AG10803 (cell line): Measurements from ENCODE around the gene LPP.

Experiments used
- DNase-seq: peaks from one replicate; pipeline ENCODE4 v3.0.0; 2010; ENCODE audit warnings: low read depth
- H3K4me3 ChIP-seq: 2 replicates; pipeline ENCODE4 v1.5.1; 2011; ENCODE audit warnings: mild to moderate bottlenecking, low read length, control low read depth
- TF ChIP-seq, protein P1 (sequence below): conservative IDR thresholded peaks from 2 replicates; pipeline ENCODE4 v1.5.1; 2011; ENCODE audit warnings: mild to moderate bottlenecking, low read length, control low read depth, inconsistent platforms

LPP gene

DNA sequence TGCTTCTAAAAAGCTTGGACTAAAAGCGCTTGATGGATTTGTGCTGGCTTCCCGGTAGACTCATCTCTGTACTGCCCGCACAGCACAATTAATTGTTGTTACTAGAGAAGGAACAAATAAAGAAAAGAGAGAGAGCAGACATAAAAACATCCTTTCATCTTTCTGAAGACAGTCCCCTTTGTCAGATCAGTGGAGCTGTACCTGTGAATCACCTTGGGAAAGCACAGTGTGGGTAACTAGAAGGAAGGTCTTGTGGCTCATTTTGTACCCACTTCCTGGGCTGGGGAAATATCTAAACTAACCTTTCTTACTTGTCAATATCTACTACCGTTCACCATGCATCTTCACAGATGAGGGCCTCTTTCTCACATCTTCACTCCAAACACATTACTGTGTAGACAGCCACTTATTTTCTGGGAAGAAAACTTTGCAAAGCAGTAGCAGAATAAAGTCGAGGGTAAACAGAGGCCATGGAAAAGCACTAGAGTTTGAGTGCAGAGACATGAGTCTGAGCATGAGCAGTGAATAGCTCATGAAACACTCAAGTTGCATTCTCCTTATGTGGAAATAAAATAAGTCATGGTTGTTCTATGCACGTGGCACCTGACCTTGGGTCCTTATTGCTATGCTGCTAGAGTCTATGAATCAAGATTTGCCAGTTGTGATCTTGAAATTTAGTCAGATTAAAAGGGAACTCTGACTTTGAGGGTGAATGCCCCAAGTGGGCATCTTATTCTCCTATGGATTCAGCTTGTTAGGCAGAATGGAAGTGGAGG lies 169.3 kb downstream of the LPP start:
- TF ChIP-seq, protein P1, sequence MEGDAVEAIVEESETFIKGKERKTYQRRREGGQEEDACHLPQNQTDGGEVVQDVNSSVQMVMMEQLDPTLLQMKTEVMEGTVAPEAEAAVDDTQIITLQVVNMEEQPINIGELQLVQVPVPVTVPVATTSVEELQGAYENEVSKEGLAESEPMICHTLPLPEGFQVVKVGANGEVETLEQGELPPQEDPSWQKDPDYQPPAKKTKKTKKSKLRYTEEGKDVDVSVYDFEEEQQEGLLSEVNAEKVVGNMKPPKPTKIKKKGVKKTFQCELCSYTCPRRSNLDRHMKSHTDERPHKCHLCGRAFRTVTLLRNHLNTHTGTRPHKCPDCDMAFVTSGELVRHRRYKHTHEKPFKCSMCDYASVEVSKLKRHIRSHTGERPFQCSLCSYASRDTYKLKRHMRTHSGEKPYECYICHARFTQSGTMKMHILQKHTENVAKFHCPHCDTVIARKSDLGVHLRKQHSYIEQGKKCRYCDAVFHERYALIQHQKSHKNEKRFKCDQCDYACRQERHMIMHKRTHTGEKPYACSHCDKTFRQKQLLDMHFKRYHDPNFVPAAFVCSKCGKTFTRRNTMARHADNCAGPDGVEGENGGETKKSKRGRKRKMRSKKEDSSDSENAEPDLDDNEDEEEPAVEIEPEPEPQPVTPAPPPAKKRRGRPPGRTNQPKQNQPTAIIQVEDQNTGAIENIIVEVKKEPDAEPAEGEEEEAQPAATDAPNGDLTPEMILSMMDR = no peak
- H3K4me3 ChIP-seq = no peak overlapping the region
- no peak for DNase-seq

DNA sequence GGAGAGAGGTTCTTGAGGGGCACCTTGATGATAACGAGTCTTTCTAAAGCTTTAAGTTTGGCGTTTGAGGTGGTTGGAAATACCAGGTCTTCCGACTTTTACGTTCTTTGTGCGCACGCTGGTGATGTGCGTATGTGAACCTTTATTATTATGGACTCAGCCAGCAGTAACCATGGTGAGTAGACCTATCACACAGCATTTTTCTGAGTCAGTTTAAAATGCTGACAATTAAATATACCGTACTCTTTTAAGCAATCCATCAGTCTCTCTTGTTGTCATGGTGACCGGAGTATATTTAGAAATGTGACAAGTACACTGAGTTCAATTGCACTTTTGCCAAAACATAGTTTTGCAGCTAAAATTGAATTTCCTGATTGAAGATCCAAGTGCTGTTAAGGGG lies 172.2 kb downstream of the LPP start:
- no peak overlapping the region for H3K4me3 ChIP-seq
- DNase-seq = no peak
- TF ChIP-seq, protein P1 = no peak

DNA sequence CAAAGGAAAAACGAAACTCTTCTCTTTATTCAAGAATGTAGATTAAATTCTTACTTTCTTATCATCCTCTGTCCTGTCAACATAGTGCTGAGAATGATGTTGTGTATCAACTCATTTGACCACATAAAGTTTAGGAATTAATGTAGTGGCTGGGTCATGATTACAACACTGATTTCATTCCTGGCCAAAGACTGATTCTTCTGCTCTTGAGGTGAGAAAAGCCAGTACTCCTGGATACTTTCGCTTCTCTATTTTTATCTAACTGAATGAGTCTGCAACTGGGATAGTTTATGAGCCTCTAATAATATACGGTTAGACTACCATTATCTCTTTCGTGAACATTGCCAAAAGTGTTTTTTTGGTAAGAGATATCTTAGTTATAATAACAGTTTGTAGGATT lies 173.0 kb downstream of the LPP start:
- no peak for DNase-seq
- TF ChIP-seq, protein P1 = no peak
- no peak overlapping the region for H3K4me3 ChIP-seq

DNA sequence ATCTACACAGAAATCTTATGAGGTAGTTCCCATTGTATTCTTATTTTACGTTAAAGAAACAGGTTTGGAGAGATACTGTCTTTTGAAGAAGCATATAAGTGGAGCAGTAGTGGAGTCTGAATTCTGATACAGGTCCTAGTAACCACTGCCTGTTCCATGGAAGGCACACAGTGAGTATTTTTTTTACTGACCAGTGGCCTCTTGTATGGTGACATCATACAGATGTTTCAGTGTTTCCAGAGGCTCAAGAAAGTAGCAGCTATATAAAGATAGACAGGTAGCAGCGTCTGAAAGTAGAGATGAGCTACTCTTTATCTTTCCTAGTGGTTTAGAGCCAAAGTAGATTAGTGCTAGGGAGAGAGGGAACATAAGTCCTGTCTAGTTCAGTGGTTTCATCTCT lies 173.5 kb downstream of the LPP start:
- no peak overlapping the region for H3K4me3 ChIP-seq
- TF ChIP-seq, protein P1 = no peak
- DNase-seq = no peak

DNA sequence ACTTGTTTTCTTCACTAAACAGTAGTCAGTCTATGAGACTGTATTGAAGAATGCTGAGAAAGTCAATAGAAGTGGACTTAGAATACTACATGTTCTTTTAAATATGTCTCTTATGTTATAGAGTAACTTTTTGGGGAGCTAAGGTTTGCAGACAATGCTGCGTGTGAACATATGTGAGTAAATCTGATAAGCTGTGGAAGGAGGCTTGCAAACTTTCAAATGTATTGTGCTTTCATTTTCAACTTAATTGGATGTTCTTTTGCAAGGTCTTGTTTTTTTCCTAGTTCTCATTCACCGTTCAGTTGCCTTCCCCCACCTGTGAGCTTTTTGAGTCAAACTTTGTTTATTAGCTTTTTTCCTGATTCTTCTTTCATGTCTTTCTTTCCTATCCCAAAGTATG lies 176.2 kb downstream of the LPP start:
- H3K4me3 ChIP-seq = no peak overlapping the region
- no peak for DNase-seq
- TF ChIP-seq, protein P1 = no peak

- TF ChIP-seq, protein P1 = no peak
- DNase-seq = no peak
- H3K4me3 ChIP-seq = no peak overlapping the region
Observed at GRCh38 chr3:188331166-188331565, 177.2 kb downstream of the LPP start.

DNA sequence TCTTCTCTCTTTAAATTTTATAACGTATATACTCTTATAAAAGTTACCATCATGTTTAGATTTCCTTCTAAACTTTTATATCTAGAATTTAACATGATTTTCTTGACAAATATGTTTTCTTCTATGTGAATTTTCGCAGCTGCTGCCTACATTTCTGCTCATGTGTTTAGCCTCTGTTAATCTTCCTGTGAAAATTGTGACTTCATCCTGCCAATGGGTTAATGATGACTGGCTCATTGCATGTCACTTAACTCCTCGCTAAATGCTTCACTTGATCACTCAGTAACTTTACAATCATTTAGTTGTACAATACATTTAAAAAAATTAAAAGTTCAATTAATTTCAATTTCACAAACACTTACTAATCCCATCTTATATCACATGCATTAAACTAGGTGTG lies 178.1 kb downstream of the LPP start:
- no peak overlapping the region for H3K4me3 ChIP-seq
- no peak for DNase-seq
- TF ChIP-seq, protein P1 = no peak
